Activated CD4-positive, alpha-beta memory T cell treated with anti-CD3 and anti-CD28 coated beads, Interleukin-2, amount 10 ng/mL, durations not matched to agents 7 days and 5 days (primary cell): ENCODE measurements around the gene IGSF3. TPM values are rescaled to one million over a fixed set of nuclear protein-coding genes. Genes with fewer than 3 reads are reported as not detected.
"Not testable (repeated sequence)": the region's sequence is repeated elsewhere in the genome, so short reads cannot be mapped to it uniquely, and the experiment has no call there.

Experiments used
- CTCF ChIA-PET: fragments of 350-600 bp; sonication (Branson Sonifier 250); formaldehyde crosslinking; loops from one replicate; lab custom pipeline; 2021; ENCODE audit warnings: antibody characterized with exemption, inconsistent platforms; lab: Charles Lee
- POLR2A ChIA-PET: fragments of 350-600 bp; sonication (Branson Sonifier 250); formaldehyde crosslinking; loops from one replicate; lab custom pipeline; 2021; ENCODE audit warnings: antibody characterized with exemption; lab: Charles Lee
- DNase-seq: peaks from one replicate; pipeline ENCODE4 v3.0.0-alpha.2; 2020
- H3K27ac Mint-ChIP-seq: one replicate; pipeline ENCODE4 v1.8.0; 2021; ENCODE audit warnings: mild to moderate bottlenecking, mixed read lengths
- H3K27me3 Mint-ChIP-seq: one replicate; pipeline ENCODE4 v1.8.0; 2021; ENCODE audit warnings: mixed read lengths
- H3K36me3 Mint-ChIP-seq: one replicate; pipeline ENCODE4 v1.8.0; 2021; ENCODE audit warnings: low read depth, mixed read lengths
- H3K4me1 Mint-ChIP-seq: one replicate; pipeline ENCODE4 v1.8.0; 2021; ENCODE audit warnings: mixed read lengths
- H3K4me3 Mint-ChIP-seq: one replicate; pipeline ENCODE4 v1.8.0; 2021; ENCODE audit warnings: mild to moderate bottlenecking, mixed read lengths
- H3K9me3 Mint-ChIP-seq: one replicate; pipeline ENCODE4 v1.8.0; 2021; ENCODE audit warnings: mixed read lengths
- total RNA-seq, 2 experiments: library from RNA; stranded (reverse); gene quantifications; one replicate each; pipeline ENCODE4 v1.2.3, GENCODE V29; 2021

The IGSF3 gene
- total RNA-seq, 2 experiments from 2014 or later, result 0.48 to 0.58 TPM

DNA sequence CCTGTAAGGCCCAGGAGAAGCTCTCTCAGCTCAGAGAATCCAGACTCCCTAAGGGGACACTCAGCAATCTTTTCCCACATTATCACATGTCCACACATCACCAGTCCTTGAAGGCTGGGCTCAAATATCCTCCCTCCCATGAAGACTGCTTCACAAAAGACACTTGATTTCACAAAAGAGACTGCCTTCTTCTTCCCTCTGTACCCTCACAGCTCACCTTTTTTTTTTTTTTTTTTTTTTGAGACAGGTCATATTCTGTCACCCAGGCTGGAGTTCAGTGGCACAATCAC lies 98.2 kb downstream of the IGSF3 start:
- CTCF ChIA-PET, result interaction anchor here (0.5 to 2.0 kb wide), 12 partner anchors 12 to 484 kb away, joined by 3 to 12 read pairs (median 4); no protein-coding TSS in a partner anchor

DNA sequence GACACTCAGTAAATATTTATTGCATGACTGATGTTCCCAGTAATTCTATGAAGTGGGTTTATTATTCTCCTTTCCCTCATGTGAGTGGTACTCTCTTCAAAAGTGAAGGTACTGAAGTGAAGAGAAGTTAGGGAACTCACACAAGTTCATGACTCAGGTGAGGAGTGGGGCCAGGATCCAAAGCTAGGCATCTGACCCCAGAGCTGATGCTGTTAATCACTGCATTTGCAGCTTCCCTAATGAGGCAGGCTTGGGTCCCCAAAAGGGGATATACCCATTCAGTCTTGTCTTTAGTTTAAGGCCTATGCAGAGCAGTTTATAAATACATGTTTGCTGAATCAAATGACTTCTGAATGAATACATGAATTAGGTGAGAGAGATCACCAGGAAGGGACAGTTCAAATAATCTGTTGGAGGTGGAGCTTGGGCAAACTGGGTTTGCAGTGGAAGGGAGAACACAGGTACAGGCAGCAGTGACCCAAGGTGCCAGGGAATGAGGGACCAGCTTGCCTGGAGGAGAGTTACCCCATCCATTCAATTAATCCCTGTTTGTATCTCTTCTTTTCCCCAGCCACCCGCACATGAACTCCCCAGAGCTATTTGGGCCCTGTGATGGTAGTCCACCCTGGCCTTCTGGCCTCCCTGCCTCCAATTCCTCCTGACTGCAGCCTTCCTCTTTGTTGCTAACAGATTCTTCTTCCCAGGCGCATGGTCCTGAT lies 98.7 kb downstream of the IGSF3 start:
- ChIA-PET CTCF (interaction anchor here (0.5 to 2.0 kb wide), 12 partner anchors 8 to 484 kb away, joined by 3 to 12 read pairs (median 4); no protein-coding TSS in a partner anchor), POLR2A (interaction anchor here (0.7 to 5.8 kb wide), 10 partner anchors 11 to 491 kb away, joined by 3 to 48 read pairs (median 6); partner anchors contain the start of gene TTF2)
- Mint-ChIP-seq H3K9me3 (peaks cover 11% of the 10 kb centered on the region), H3K4me3 (peak overlapping the region; percentile 89), H3K27me3 (no peaks in the 10 kb centered on the region), H3K4me1 (peaks cover 67% of the 10 kb centered on the region), H3K27ac (peak overlapping the region; percentile 85), H3K36me3 (peaks cover 57% of the 10 kb centered on the region)
- DNase-seq, result no peak

More for the DNA sequence above, 98.2 kb downstream of the IGSF3 start:
- Mint-ChIP-seq H3K27me3 (no peaks in the 10 kb centered on the region), H3K9me3 (peaks cover 6% of the 10 kb centered on the region), H3K4me1 (peaks cover 67% of the 10 kb centered on the region), H3K36me3 (peaks cover 52% of the 10 kb centered on the region), H3K4me3 (peak overlapping the region; percentile 89), H3K27ac (peak overlapping the region; percentile 85)
- DNase-seq, result no peak
- POLR2A ChIA-PET, result interaction anchor here (0.7 to 5.8 kb wide), 10 partner anchors 11 to 491 kb away, joined by 3 to 48 read pairs (median 6); partner anchors contain the start of gene TTF2

DNA sequence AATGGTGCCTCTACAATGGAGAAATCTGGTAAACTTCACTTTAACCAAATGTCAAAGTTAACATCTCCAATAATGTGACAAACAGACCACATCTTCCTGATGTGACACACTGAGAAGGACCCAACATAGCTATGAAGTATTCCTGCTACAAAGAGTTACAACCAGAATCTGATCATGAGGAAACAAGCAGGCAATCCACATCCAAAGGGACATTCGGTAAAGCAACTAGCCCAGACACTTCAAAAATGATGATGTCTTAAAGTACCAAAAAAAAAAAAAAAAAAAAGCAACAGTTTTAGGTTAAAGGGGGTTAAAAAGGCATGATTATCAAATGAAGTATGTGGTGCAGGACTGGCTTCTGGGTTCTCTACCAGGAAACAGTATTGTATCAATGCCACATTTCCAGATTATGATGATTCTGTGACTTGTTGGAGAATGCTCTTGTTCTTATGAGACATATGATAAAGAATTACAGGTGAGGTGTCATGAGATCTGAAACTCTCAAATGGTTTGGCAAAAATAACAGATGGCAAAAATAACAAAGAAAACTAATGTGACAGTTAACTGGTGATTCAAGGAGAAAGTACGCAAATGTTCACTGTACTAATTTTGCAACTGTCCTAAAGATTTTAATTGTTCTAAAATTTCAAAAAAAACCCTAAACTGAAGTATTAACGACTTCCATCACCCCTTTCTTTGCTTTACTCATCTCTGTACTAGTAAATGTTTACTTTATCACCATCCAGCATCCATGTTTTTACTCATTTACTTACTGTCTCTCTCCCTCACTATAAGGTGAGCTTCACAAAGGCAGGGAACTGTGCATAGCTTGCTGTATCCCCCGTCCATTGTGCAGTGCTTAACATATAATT lies 99.5 kb downstream of the IGSF3 start:
- no peaks in the 10 kb centered on the region for H3K27me3 Mint-ChIP-seq
- ChIA-PET CTCF (interaction anchor here (1.1 to 1.7 kb wide), 4 partner anchors 9 to 53 kb away, joined by 3 to 12 read pairs (median 7); no protein-coding TSS in a partner anchor), POLR2A (interaction anchor here (0.6 to 5.8 kb wide), 10 partner anchors 10 to 492 kb away, joined by 3 to 48 read pairs (median 6); partner anchors contain the start of gene TTF2)
- no peak for DNase-seq
- peaks cover 64% of the 10 kb centered on the region for H3K36me3 Mint-ChIP-seq
- H3K4me3 Mint-ChIP-seq, result peak overlapping the region; percentile 89
- peaks cover 18% of the 10 kb centered on the region for H3K9me3 Mint-ChIP-seq
- peaks cover 69% of the 10 kb centered on the region for H3K4me1 Mint-ChIP-seq
- H3K27ac Mint-ChIP-seq, result peak overlapping the region; percentile 74

DNA sequence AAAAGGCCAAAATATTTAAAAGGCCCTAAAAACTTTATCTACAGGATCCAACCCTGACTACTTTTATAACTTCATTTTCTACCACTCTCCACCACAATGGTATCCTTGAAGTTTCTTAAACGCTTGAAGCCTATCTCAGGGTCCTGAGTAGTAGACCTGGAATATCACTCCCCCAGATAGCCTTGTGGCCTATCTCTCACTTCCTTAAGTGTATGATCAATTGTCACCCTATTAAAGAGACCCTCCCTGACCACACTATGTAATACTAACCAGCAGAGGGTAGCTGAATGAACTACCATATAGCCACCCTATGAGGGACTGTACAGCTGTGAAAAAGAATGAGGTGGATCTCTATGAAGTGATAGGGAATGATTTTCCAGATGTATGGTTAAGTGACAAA lies 102.3 kb downstream of the IGSF3 start:
- Mint-ChIP-seq H3K4me1 (peaks cover 78% of the 10 kb centered on the region), H3K4me3 (no peak overlapping the region), H3K27ac (no peak overlapping the region), H3K27me3 (no peaks in the 10 kb centered on the region), H3K36me3 (peaks cover 84% of the 10 kb centered on the region), H3K9me3 (peaks cover 24% of the 10 kb centered on the region)
- CTCF ChIA-PET, result interaction anchor here (0.7 kb wide), 1 partner anchor 580 kb away, joined by 3 read pairs; no protein-coding TSS in a partner anchor
- POLR2A ChIA-PET, result interaction anchor here (1.0 to 2.0 kb wide), 2 partner anchors 9 to 495 kb away, joined by 3 to 4 read pairs; partner anchors contain the start of gene TTF2
- DNase-seq, result no peak

DNA sequence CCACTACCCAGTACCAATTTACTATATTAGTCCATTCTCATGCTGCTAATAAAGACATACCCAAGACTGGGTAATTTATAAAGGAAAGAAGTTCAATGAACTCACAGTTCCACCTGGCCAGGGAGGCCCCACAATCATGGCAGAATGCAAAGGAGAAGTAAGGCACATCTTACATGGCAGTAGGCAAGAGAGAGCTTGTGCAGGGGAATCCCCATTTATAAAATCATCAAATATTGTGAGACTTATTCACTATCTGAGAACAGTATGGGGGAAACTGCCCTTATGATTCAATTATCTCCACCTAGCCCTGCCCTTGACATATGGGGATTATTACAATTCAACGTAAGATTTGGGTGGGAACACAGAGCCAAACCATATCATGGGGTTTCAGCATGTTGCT lies 103.1 kb downstream of the IGSF3 start:
- no peak for DNase-seq
- Mint-ChIP-seq H3K27ac (no peak overlapping the region), H3K27me3 (no peaks in the 10 kb centered on the region), H3K9me3 (peaks cover 24% of the 10 kb centered on the region), H3K4me3 (no peak overlapping the region), H3K4me1 (peaks cover 80% of the 10 kb centered on the region), H3K36me3 (peaks cover 80% of the 10 kb centered on the region)
- ChIA-PET CTCF (no interaction called here), POLR2A (interaction anchor here (1.0 to 2.0 kb wide), 2 partner anchors 10 to 496 kb away, joined by 3 to 4 read pairs; partner anchors contain the start of gene TTF2)

DNA sequence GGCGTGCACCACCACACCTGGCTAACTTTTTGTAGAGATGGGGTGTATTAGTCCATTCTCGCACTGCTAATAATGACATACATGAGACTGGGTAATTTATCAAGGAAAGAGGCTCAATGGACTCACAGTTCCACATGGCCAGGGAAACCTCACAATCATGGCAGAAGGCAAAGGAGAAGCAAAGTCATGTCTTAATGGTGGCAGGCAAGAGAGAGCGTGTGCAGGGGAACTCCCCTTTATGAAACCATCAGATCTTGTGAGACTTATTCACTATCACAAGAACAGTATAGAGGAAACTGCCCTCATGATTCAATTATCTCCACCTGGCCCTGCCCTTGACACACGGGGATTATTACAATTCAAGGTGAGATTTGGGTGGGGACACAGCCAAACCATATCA lies 105.1 kb downstream of the IGSF3 start:
- peaks cover 24% of the 10 kb centered on the region for H3K9me3 Mint-ChIP-seq
- H3K4me3 Mint-ChIP-seq, H3K27me3 Mint-ChIP-seq, H3K27ac Mint-ChIP-seq, POLR2A ChIA-PET, CTCF ChIA-PET, DNase-seq: not testable (repeated sequence)
- H3K36me3 Mint-ChIP-seq, result peaks cover 78% of the 10 kb centered on the region
- peaks cover 80% of the 10 kb centered on the region for H3K4me1 Mint-ChIP-seq

DNA sequence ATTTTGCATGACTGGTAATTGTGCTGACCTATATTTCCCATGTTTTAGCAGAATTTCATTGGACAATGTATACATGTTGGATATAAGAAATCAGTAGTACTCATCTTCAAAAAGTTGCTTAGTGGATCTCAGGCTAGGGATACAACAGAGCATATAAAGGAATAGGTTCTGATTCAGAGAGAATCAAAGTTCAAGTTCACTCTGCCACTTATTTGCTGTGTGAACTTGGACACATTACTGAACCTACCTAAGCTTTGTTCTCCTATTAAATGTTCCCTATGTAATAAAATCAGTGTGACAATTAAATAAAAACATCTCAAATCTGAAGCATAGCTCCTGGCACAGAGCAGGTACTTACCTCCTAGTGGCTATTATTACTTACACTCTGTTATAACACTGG lies 106.0 kb downstream of the IGSF3 start:
- H3K27ac Mint-ChIP-seq, result peak overlapping the region; percentile 2
- H3K4me1 Mint-ChIP-seq, result peaks cover 86% of the 10 kb centered on the region
- no peak for DNase-seq
- H3K9me3 Mint-ChIP-seq, result peaks cover 24% of the 10 kb centered on the region
- no peak overlapping the region for H3K4me3 Mint-ChIP-seq
- POLR2A ChIA-PET, result no interaction called here
- CTCF ChIA-PET, result no interaction called here
- peaks cover 75% of the 10 kb centered on the region for H3K36me3 Mint-ChIP-seq
- no peaks in the 10 kb centered on the region for H3K27me3 Mint-ChIP-seq

DNA sequence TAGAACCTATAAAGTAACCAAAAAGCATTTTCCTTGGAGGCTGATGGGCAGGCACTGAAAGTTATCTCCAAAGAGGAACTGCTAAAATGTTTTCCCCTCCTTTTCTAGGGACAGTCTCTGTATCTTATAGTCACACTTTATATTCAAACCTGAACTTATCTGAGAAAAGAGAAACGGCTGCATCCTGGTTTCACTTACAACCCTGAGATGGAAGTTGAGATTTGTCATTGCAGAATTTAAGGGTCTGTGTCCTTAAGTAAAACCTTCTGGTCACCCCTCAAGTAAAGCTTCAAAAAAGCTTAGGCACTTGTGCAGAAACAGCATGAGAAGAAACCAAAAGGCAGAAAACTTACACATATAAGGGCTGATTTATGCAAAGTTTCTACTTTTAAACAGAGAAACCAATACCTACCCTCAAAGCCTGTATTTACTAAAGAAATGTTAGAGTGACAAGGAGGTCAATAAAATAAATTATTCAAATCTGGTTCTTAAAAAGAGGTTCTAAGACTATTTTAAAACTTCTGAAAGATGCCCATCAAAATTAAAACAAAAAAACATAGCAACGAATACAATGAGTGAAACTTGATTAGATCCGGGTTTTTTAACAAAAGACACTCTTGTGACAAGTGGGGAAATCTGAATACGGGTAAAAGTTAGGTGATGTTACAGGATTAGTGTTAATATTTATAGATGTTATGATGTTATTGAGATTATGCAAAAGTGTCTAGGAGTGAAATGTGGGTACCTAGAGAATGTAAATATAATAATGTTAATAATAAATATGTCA lies 106.6 kb downstream of the IGSF3 start:
- Mint-ChIP-seq H3K27me3 (no peaks in the 10 kb centered on the region), H3K4me3 (no peak overlapping the region), H3K27ac (peak overlapping the region; percentile 39), H3K4me1 (peaks cover 84% of the 10 kb centered on the region), H3K9me3 (peaks cover 24% of the 10 kb centered on the region), H3K36me3 (peaks cover 70% of the 10 kb centered on the region)
- ChIA-PET CTCF (no interaction called here), POLR2A (no interaction called here)
- DNase-seq, result no peak

DNA sequence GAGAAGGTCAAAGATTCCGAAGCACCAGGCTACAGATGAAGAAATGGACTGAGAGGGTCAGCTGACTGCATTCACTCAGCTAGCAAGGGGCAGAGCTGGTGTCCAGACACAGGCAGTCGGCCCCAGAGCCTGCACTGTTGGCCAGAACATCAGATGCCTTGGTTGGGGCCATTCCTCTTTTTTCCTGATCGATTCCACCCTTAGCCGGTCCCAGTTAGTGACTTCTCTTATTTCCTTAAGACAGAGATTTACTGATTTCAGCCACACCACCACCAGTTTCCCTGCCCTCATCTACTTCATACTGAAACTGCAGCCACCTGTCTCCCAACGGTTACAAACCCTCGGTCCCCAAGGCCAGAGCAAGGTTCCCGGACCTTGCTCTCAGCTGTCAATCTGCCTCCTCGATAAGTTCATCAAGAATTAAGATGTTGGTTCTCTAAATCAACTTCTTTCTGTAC lies 108.2 kb downstream of the IGSF3 start:
- CTCF ChIA-PET, result interaction anchor here (1.7 kb wide), 1 partner anchor 11 kb away, joined by 4 read pairs; the partner anchor contains the start of gene CD58

DNA sequence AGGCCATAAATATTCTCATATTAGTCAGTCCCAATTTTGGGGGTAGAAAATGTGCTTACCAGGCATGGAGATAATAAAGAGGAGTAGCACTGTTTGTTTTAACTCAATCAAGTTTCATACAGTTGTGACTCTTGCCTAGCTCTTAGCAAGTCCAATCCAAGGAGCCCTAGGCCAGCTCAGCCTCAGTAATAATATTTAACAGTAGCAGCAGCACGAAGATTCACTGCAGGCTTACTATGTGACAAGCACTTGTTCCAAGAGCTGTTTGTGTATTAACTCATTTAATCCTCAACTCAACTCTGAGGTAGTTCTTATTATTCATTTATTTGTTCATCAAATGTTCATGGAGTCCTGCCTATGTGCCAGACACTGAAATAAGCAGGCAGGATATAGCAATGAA lies 109.0 kb downstream of the IGSF3 start:
- Mint-ChIP-seq H3K9me3 (peaks cover 11% of the 10 kb centered on the region), H3K36me3 (peaks cover 57% of the 10 kb centered on the region), H3K27ac (no peak overlapping the region), H3K4me1 (peaks cover 83% of the 10 kb centered on the region), H3K27me3 (no peaks in the 10 kb centered on the region), H3K4me3 (no peak overlapping the region)
- no peak for DNase-seq
- ChIA-PET POLR2A (interaction anchor here (1.3 to 4.9 kb wide), 4 partner anchors 12 to 44 kb away, joined by 3 to 48 read pairs (median 12); partner anchors contain the start of gene CD58), CTCF (interaction anchor here (1.7 kb wide), 1 partner anchor 12 kb away, joined by 4 read pairs; the partner anchor contains the start of gene CD58)

More for the DNA sequence above, 108.2 kb downstream of the IGSF3 start:
- H3K9me3 Mint-ChIP-seq, result peaks cover 18% of the 10 kb centered on the region
- no peak for DNase-seq
- peak overlapping the region; percentile 57 for H3K27ac Mint-ChIP-seq
- POLR2A ChIA-PET, result interaction anchor here (1.0 to 4.9 kb wide), 4 partner anchors 11 to 55 kb away, joined by 3 to 48 read pairs (median 6); partner anchors contain the start of gene CD58
- peak overlapping the region; percentile 5 for H3K4me3 Mint-ChIP-seq
- peaks cover 62% of the 10 kb centered on the region for H3K36me3 Mint-ChIP-seq
- no peaks in the 10 kb centered on the region for H3K27me3 Mint-ChIP-seq
- peaks cover 86% of the 10 kb centered on the region for H3K4me1 Mint-ChIP-seq

DNA sequence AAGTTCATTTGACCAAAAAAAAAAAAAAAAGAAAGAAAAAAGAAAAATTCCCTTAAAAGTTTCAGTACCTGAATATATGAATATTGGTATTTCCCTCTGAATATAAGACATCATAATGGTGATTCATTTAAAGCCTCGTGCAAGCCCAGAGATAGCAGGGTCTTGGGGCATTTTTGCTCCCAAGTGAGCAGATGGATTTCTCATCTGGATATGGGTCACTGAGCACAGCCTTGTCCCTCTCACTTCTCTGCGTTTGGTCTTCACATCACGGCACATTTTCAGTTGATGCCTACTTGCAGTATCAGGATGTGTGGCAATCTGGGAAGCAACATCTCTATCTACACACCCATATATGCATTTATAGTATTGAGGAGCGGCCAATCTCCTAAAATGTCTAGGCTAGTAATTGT lies 109.4 kb downstream of the IGSF3 start:
- H3K36me3 Mint-ChIP-seq, result peaks cover 57% of the 10 kb centered on the region
- no peak overlapping the region for H3K4me3 Mint-ChIP-seq
- peaks cover 7% of the 10 kb centered on the region for H3K9me3 Mint-ChIP-seq
- POLR2A ChIA-PET, result interaction anchor here (1.3 to 4.9 kb wide), 4 partner anchors 11 to 43 kb away, joined by 3 to 48 read pairs (median 12); partner anchors contain the start of gene CD58
- H3K4me1 Mint-ChIP-seq, result peaks cover 85% of the 10 kb centered on the region
- H3K27me3 Mint-ChIP-seq, result no peaks in the 10 kb centered on the region
- CTCF ChIA-PET, result interaction anchor here (2.4 kb wide), 1 partner anchor 43 kb away, joined by 9 read pairs; no protein-coding TSS in a partner anchor
- DNase-seq, result no peak
- peak overlapping the region; percentile 88 for H3K27ac Mint-ChIP-seq
